Left ventricle myocardium inferior (tissue), 1 donor: ENCODE results near the gene CYYR1. TPM values are rescaled to one million over a fixed set of nuclear protein-coding genes. Genes with fewer than 3 reads are reported as not detected.

Experiments
- DNase-seq: peaks from one replicate; pipeline ENCODE4 v3.0.0-alpha.2; 2020
- H3K27ac ChIP-seq: fragments of 200-600 bp; replicated peaks from 2 replicates; pipeline ENCODE4 v1.8.0; 2021
- H3K27me3 ChIP-seq: fragments of 200-600 bp; 2 replicates; pipeline ENCODE4 v1.8.0; 2021; ENCODE audit warnings: low read depth
- H3K36me3 ChIP-seq: fragments of 200-600 bp; 2 replicates; pipeline ENCODE4 v1.8.0; 2021
- H3K4me1 ChIP-seq: fragments of 200-600 bp; 2 replicates; pipeline ENCODE4 v1.8.0; 2021
- H3K4me3 ChIP-seq: fragments of 200-600 bp; 2 replicates; pipeline ENCODE4 v1.8.0; 2021; ENCODE audit warnings: mild to moderate bottlenecking, moderate library complexity
- H3K9me3 ChIP-seq: fragments of 200-600 bp; replicated peaks from 2 replicates; pipeline ENCODE4 v1.8.0; 2021
- CTCF ChIP-seq: fragments of 200-600 bp; IDR thresholded peaks from 2 replicates; pipeline ENCODE4 v1.8.0; 2021; ENCODE audit warnings: antibody characterized with exemption, mild to moderate bottlenecking, borderline replicate concordance
- intact Hi-C: fragments of 100-400 bp; cut with micrococcal nuclease; formaldehyde crosslinking; loops from one replicate; pipeline ENCODE4 v1.11.0; 2022
- total RNA-seq: library from RNA; stranded (reverse); fragmentation: NEBNext Ultra II Directional; extraction: Animal tissue kit (Norgen Biotek cat#: 25700); gene quantifications from one replicate; pipeline ENCODE4 v1.2.1, GENCODE V29; 2021
- donor health status: DM: no; HTN: yes; CAD: no; lungs with severe emphysema.

The CYYR1 gene
- total RNA-seq, 1 donor from 2014 or later, result 21.6 TPM

GRCh38 chr21:26501495-26502021 lies 71.5 kb downstream of the CYYR1 start:
- no peak for TF ChIP-seq CTCF
- Histone ChIP-seq H3K4me1 (peaks cover 13% of the 10 kb centered on the region), H3K9me3 (peaks cover 15% of the 10 kb centered on the region), H3K36me3 (no peaks in the 10 kb centered on the region), H3K4me3 (no peak overlapping the region), H3K27me3 (no peaks in the 10 kb centered on the region), H3K27ac (no peak overlapping the region)
- no peak for DNase-seq
- intact Hi-C loops, result no loop called here

GRCh38 chr21:26499495-26499894 lies 73.6 kb downstream of the CYYR1 start:
- H3K27me3 ChIP-seq, result no peaks in the 10 kb centered on the region
- H3K9me3 ChIP-seq, result peaks cover 15% of the 10 kb centered on the region
- intact Hi-C loops, result no loop called here
- peaks cover 13% of the 10 kb centered on the region for H3K4me1 ChIP-seq
- H3K4me3 ChIP-seq, result no peak overlapping the region
- H3K36me3 ChIP-seq, result no peaks in the 10 kb centered on the region
- H3K27ac ChIP-seq, result no peak overlapping the region
- no peak for DNase-seq
- TF ChIP-seq CTCF, result no peak

GRCh38 chr21:26495283-26495849 lies 77.7 kb downstream of the CYYR1 start:
- Histone ChIP-seq H3K4me3 (no peak overlapping the region), H3K36me3 (no peaks in the 10 kb centered on the region), H3K4me1 (no peaks in the 10 kb centered on the region), H3K27ac (no peak overlapping the region), H3K9me3 (peaks cover 15% of the 10 kb centered on the region), H3K27me3 (no peaks in the 10 kb centered on the region)
- no peak for DNase-seq
- no peak for TF ChIP-seq CTCF
- intact Hi-C loops, result no loop called here

- no peaks in the 10 kb centered on the region for H3K4me1 ChIP-seq
- H3K36me3 ChIP-seq, result no peaks in the 10 kb centered on the region
Measured at GRCh38 chr21:26491663-26492062, 81.4 kb downstream of the CYYR1 start.

GRCh38 chr21:26490771-26491170 lies 82.3 kb downstream of the CYYR1 start:
- Histone ChIP-seq H3K36me3 (no peaks in the 10 kb centered on the region), H3K27ac (no peak overlapping the region), H3K27me3 (no peaks in the 10 kb centered on the region), H3K4me1 (no peaks in the 10 kb centered on the region), H3K4me3 (no peak overlapping the region), H3K9me3 (peaks cover 10% of the 10 kb centered on the region)
- no peak for TF ChIP-seq CTCF
- no peak for DNase-seq
- intact Hi-C loops, result no loop called here

More at GRCh38 chr21:26491663-26492062, 81.4 kb downstream of the CYYR1 start:
- no peak for TF ChIP-seq CTCF
- Histone ChIP-seq H3K4me3 (no peak overlapping the region), H3K27me3 (no peaks in the 10 kb centered on the region), H3K9me3 (peaks cover 10% of the 10 kb centered on the region), H3K27ac (no peak overlapping the region)
- intact Hi-C loops, result no loop called here
- DNase-seq, result no peak
